Erythroblast (primary cell): Measurements from ENCODE around the gene FOXS1.

Experiments
- GATA1 ChIP-seq: IDR thresholded peaks from 2 replicates; pipeline ENCODE4 v1.6.1; 2011; ENCODE audit warnings: low read depth, mild to moderate bottlenecking, control low read depth, low read length, moderate library complexity
- POLR2A ChIP-seq: IDR thresholded peaks from 2 replicates; pipeline ENCODE4 v1.6.1; 2011; ENCODE audit warnings: mild to moderate bottlenecking, low read length

GRCh38 chr20:31851240-31851955 lies 6.0 kb upstream of the FOXS1 start:
- no peak for TF ChIP-seq POLR2A
- TF ChIP-seq GATA1: no peak
